K562 (cell line): Measurements from ENCODE around the gene RIMOC1. TPM values are rescaled to one million over a fixed set of nuclear protein-coding genes. Genes with fewer than 3 reads are reported as not detected.
A peak's percentile ranks its signal among the peaks of the same experiment; 100 is the strongest.

Experiments
- ARHGAP35 ChIP-seq: fragments of 450-650 bp; IDR thresholded peaks from 2 replicates; pipeline ENCODE4 v1.6.1; 2018; ENCODE audit not compliant: partially characterized antibody
- ARID1B ChIP-seq: fragments of 450-650 bp; IDR thresholded peaks from 2 replicates; pipeline ENCODE4 v1.6.1; 2016; ENCODE audit warnings: antibody characterized with exemption, mild to moderate bottlenecking, inconsistent platforms
- CBFA2T2 ChIP-seq: fragments of 450-650 bp; conservative IDR thresholded peaks from 2 replicates; pipeline ENCODE4 v1.6.1; 2017; ENCODE audit warnings: mild to moderate bottlenecking
- FOXK2 ChIP-seq, 2 experiments: fragments of 450-650 bp; IDR thresholded peaks in 1 of 2; conservative IDR thresholded peaks in 1 of 2; 2 replicates each; pipeline ENCODE4 v1.6.1; 2016; ENCODE audit warnings: low read depth in 2 of 2, mild to moderate bottlenecking in 1 of 2
- HMGN3 ChIP-seq: IDR thresholded peaks from 2 replicates; pipeline ENCODE4 v1.6.1; 2011; ENCODE audit warnings: borderline replicate concordance, low read depth, mild to moderate bottlenecking, mixed read lengths, low read length; ENCODE audit not compliant: insufficient read length; ENCODE audit errors: extremely low read depth
- JUNB ChIP-seq: fragments of 450-650 bp; formaldehyde crosslinking; conservative IDR thresholded peaks from 2 replicates; pipeline ENCODE4 v1.4.0; 2020; ENCODE audit warnings: mild to moderate bottlenecking
- KLF13 ChIP-seq: fragments of 450-650 bp; IDR thresholded peaks from 2 replicates; pipeline ENCODE4 v1.6.1; 2016; ENCODE audit warnings: missing genetic modification characterization, low read depth, mild to moderate bottlenecking, missing compliant biosample characterization, moderate library complexity, borderline replicate concordance
- NFIX ChIP-seq: fragments of 250-450 bp; sonication (Bioruptor Pico); IDR thresholded peaks from 2 replicates; pipeline ENCODE4 v1.4.0; 2020; ENCODE audit warnings: low read depth, mild to moderate bottlenecking, moderate library complexity
- RBM34 ChIP-seq: fragments of 200-400 bp; formaldehyde crosslinking; IDR thresholded peaks from 2 replicates; pipeline ENCODE4 v1.6.1; 2018; ENCODE audit warnings: low read length, borderline replicate concordance; ENCODE audit not compliant: insufficient read depth
- SREBF1 ChIP-seq: fragments of 150-350 bp; IDR thresholded peaks from 2 replicates; pipeline ENCODE4 v1.6.1; 2014; ENCODE audit warnings: antibody characterized with exemption, low read depth, low read length, borderline replicate concordance
- SUPT5H ChIP-seq: fragments of 450-650 bp; IDR thresholded peaks from 2 replicates; pipeline ENCODE4 v1.6.1; 2016
- TOE1 ChIP-seq, 2 experiments: fragments of 450-650 bp in 1 of 2; sonication (generic) in 1 of 2; formaldehyde crosslinking in 1 of 2; IDR thresholded peaks; 2 replicates each; pipeline versions ENCODE4 v1.7.1 to v1.8.0; 2016 to 2022; ENCODE audit warnings: borderline replicate concordance in 2 of 2, mild to moderate bottlenecking in 2 of 2, antibody characterized with exemption in 1 of 2, inconsistent platforms in 1 of 2, low read depth in 1 of 2, missing genetic modification reagents in 1 of 2, moderate library complexity in 1 of 2
- TRIM24 ChIP-seq, 2 experiments: fragments of 450-650 bp; IDR thresholded peaks; 2 replicates each; pipeline ENCODE4 v1.6.1; 2016
- polyA plus RNA-seq, 8 experiments: library from polyadenylated mRNA; depleted of rRNA in 4 of 8; stranded (reverse) in 5 of 8; unstranded in 3 of 8; fragments of >200 nt; fragmentation: Nextera tagmentation in 2 of 8; fragmentation: Illumina TruSeq in 1 of 8; extraction: Ambion mirVana in 2 of 8; extraction: Trizol in 1 of 8; gene quantifications; 2 replicates each; pipeline versions ENCODE4 v1.2.1 to v1.2.3, GENCODE V29; 2011 to 2014; ENCODE audit warnings: inconsistent platforms in 1 of 8, missing spikeins in 1 of 8
- total RNA-seq, 7 experiments: library from RNA; depleted of rRNA in 6 of 7; stranded (reverse); fragments of >200 nt in 6 of 7; fragmentation: Illumina TruSeq in 2 of 7; extraction: Trizol in 2 of 7; gene quantifications; 2 replicates each; pipeline versions ENCODE4 v1.2.1 to v1.2.3, GENCODE V29; 2011 to 2021; ENCODE audit warnings: low replicate concordance in 1 of 7
- TF ChIP-seq, protein P1 (sequence below): sonication (generic); formaldehyde crosslinking; IDR thresholded peaks from 2 replicates; pipeline ENCODE4 v1.8.1; 2023; ENCODE audit warnings: mild to moderate bottlenecking, missing genetic modification reagents
- TF ChIP-seq, protein P2 (sequence below): fragments of 450-650 bp; IDR thresholded peaks from 2 replicates; pipeline ENCODE4 v1.6.1; 2016; ENCODE audit warnings: mild to moderate bottlenecking
- TF ChIP-seq, protein P3 (sequence below): fragments of 450-650 bp; formaldehyde crosslinking; IDR thresholded peaks from 2 replicates; pipeline ENCODE4 v1.4.0; 2020; ENCODE audit warnings: mild to moderate bottlenecking, moderate library complexity
- TF ChIP-seq, protein P4 (sequence below): sonication (generic); formaldehyde crosslinking; IDR thresholded peaks from 2 replicates; pipeline ENCODE4 v1.4.0; 2020; ENCODE audit warnings: mild to moderate bottlenecking, missing genetic modification reagents

Gene RIMOC1
- total and polyA plus RNA-seq, 9 of the 15 experiments (the other 6 are each of a cell fraction or from before 2014, with no cell fraction given) = 11.6 to 63.1 (median 30.8) TPM

DNA sequence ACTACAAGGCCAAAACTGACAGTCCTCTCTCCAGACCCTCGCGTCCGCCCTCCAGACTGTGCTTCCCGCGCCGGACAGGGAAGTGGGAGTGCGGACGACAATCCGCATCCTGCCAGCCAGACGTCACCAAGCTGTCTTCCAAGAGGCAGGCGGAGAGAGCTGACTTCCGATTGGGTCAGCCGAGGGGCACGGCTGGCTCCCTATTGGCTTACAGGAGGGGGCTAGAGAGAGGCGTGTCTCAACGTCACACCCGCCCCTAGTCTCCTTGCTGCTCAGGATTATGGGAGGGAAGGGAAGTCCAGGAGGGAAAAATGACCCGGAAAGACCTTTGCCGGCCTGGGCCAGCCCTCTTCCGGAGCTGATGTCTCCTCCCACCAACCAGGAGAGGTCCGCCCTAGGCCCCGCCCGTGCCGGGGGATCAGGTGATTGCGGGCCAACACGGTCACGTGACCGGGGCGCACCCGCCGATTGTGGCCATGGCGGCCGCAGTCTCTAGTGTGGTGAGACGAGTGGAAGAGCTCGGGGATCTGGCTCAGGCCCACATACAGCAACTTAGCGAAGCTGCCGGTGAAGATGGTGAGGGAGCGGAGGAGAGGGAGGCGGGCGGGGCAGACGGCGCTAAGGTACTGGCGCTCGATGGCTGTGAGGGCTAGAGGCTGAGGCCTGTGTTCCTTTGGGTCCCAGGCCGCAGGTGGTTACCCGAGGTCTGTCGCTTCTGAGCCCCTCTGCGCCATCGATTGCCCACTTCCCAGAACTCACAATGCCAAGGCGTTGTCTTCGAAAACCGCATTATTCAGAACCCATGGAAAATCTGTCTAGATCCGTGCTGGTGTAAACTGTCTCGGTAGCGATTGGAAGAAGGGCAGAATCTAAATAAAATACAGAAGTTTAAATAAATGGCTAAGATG, at the start of gene RIMOC1 (continued):
- TF ChIP-seq, protein P1, sequence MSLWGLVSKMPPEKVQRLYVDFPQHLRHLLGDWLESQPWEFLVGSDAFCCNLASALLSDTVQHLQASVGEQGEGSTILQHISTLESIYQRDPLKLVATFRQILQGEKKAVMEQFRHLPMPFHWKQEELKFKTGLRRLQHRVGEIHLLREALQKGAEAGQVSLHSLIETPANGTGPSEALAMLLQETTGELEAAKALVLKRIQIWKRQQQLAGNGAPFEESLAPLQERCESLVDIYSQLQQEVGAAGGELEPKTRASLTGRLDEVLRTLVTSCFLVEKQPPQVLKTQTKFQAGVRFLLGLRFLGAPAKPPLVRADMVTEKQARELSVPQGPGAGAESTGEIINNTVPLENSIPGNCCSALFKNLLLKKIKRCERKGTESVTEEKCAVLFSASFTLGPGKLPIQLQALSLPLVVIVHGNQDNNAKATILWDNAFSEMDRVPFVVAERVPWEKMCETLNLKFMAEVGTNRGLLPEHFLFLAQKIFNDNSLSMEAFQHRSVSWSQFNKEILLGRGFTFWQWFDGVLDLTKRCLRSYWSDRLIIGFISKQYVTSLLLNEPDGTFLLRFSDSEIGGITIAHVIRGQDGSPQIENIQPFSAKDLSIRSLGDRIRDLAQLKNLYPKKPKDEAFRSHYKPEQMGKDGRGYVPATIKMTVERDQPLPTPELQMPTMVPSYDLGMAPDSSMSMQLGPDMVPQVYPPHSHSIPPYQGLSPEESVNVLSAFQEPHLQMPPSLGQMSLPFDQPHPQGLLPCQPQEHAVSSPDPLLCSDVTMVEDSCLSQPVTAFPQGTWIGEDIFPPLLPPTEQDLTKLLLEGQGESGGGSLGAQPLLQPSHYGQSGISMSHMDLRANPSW (CRISPR knock-in tag) = peak; percentile 69; the same call in 1 of the 2 replicates
- TF ChIP-seq ARID1B (peak; percentile 64), ARHGAP35 (no peak), TRIM24 (IDR thresholded peaks at IDR 0.05) (peak; percentile 52 to 64; a peak in 3 of 4 replicates), HMGN3 (peak; percentile 93), JUNB (CRISPR knock-in tag) (no peak; the same call in 1 of the 2 replicates), RBM34 (no peak), CBFA2T2 (peak; percentile 98), SREBF1 (peak; percentile 99), SUPT5H (peak; percentile 96), FOXK2 (conservative IDR thresholded peaks at IDR 0.05 in 1 of 2, IDR thresholded peaks at IDR 0.05 in 1 of 2; ENCODE audit: low read depth in 2 of 2) (peak; percentile 89 to 97), TOE1 (IDR thresholded peaks at IDR 0.05; ENCODE audit: borderline replicate concordance) (peak; percentile 100), TOE1 (CRISPR knock-in tag; IDR thresholded peaks at IDR 0.05; ENCODE audit: borderline replicate concordance, low read depth) (no peak), NFIX (CRISPR knock-in tag) (peak; percentile 38; the same call in 1 of the 2 replicates), KLF13 (no peak)
- TF ChIP-seq, protein P2, sequence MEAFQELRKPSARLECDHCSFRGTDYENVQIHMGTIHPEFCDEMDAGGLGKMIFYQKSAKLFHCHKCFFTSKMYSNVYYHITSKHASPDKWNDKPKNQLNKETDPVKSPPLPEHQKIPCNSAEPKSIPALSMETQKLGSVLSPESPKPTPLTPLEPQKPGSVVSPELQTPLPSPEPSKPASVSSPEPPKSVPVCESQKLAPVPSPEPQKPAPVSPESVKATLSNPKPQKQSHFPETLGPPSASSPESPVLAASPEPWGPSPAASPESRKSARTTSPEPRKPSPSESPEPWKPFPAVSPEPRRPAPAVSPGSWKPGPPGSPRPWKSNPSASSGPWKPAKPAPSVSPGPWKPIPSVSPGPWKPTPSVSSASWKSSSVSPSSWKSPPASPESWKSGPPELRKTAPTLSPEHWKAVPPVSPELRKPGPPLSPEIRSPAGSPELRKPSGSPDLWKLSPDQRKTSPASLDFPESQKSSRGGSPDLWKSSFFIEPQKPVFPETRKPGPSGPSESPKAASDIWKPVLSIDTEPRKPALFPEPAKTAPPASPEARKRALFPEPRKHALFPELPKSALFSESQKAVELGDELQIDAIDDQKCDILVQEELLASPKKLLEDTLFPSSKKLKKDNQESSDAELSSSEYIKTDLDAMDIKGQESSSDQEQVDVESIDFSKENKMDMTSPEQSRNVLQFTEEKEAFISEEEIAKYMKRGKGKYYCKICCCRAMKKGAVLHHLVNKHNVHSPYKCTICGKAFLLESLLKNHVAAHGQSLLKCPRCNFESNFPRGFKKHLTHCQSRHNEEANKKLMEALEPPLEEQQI = peak; percentile 60; the same call in 1 of the 2 replicates
- TF ChIP-seq, protein P3, sequence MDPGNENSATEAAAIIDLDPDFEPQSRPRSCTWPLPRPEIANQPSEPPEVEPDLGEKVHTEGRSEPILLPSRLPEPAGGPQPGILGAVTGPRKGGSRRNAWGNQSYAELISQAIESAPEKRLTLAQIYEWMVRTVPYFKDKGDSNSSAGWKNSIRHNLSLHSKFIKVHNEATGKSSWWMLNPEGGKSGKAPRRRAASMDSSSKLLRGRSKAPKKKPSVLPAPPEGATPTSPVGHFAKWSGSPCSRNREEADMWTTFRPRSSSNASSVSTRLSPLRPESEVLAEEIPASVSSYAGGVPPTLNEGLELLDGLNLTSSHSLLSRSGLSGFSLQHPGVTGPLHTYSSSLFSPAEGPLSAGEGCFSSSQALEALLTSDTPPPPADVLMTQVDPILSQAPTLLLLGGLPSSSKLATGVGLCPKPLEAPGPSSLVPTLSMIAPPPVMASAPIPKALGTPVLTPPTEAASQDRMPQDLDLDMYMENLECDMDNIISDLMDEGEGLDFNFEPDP (CRISPR knock-in tag) = 0 out of 2 replicates have a peak, but pooled peaks have one; percentile 21
- TF ChIP-seq, protein P4, sequence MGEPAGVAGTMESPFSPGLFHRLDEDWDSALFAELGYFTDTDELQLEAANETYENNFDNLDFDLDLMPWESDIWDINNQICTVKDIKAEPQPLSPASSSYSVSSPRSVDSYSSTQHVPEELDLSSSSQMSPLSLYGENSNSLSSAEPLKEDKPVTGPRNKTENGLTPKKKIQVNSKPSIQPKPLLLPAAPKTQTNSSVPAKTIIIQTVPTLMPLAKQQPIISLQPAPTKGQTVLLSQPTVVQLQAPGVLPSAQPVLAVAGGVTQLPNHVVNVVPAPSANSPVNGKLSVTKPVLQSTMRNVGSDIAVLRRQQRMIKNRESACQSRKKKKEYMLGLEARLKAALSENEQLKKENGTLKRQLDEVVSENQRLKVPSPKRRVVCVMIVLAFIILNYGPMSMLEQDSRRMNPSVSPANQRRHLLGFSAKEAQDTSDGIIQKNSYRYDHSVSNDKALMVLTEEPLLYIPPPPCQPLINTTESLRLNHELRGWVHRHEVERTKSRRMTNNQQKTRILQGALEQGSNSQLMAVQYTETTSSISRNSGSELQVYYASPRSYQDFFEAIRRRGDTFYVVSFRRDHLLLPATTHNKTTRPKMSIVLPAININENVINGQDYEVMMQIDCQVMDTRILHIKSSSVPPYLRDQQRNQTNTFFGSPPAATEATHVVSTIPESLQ (CRISPR knock-in tag) = peak; percentile 92
